HL-60/S4 treated with retinoic acid at 250 ng/mL for 4 days and 3 days (cell line): Measurements from ENCODE around the gene SPEM3.
"Not testable (repeated sequence)": the region's sequence is repeated elsewhere in the genome, so short reads cannot be mapped to it uniquely, and the experiment has no call there.

Source experiments
- in situ Hi-C: fragments of 300-500 bp; cut with MboI; formaldehyde crosslinking; loops from 2 replicates; pipeline ENCODE4 v1.7.0; 2022; ENCODE audit warnings: low sequenced_read_pairs

Gene SPEM3

DNA sequence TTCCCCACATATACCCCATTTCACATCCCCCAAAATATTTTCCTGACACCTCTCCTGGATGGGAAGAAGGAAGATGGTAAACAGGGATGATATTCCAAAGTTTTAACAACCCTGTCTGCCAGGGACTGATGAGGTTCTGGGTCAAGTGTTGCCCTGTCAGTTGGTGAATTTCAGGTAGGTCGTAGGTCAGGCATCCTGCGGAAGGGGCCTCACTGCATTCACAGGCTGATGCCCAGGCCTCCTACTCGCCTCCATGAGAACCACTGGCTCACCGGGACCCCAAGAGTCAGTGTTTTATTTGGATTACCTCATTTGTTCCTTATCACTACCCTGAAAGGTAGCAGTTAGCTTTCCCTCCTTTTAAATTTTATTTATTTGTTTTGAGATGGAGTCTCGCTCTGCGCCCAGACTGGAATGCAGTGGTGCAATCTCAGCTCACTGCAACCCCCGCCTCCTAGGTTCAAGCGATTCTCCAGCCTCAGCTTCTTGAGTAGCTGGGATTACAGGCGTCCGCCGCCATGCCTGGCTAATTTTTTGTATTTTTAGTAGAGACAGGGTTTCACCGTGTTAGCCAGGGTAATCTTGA, 40.2 kb downstream of the SPEM3 start:
- in situ Hi-C loops: no loop called here

DNA sequence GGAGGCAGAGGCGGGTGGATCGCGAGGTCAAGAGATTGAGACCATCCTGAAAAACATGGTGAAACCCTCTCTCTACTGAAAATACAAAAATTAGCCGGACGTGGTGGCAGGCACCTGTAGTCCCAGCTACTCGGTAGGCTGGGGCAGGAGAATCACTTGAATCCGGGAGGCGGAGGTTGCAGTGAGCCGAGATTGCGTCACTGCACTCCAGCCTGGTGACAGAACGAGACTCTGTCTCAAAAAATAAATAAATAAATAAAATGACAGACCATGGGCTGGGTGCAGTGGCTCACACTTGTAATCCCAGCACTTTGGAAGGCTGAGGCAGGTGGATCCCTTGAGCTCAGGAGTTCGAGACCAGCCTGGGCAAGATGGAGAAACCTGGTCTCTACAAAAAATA, 41.2 kb downstream of the SPEM3 start:
- in situ Hi-C loops: not testable (repeated sequence)

DNA sequence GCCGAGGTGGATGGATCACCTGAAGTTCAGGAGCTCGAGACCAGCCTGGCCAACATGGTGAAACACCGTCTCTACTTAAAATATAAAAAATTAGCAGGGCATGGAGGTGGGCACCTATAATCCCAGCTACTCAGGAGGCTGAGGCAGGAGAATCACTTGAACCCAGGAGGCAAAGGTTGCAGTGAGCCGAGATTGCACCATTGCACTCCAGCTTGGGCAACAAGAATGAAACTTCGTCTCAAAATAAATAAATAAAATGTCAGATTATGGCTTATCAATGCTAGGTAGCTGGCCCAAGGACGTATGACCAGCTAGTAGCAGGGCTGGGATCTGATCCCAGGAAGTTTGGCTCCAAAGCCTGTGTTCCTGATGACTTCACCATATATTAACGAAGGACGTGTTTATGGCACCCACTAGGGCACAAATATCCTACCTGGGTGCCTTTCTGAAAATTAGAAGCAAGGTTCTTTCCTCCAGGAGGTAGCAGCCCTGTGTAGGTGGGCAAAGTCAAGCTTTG, 41.9 kb downstream of the SPEM3 start:
- in situ Hi-C loops: not testable (repeated sequence)

DNA sequence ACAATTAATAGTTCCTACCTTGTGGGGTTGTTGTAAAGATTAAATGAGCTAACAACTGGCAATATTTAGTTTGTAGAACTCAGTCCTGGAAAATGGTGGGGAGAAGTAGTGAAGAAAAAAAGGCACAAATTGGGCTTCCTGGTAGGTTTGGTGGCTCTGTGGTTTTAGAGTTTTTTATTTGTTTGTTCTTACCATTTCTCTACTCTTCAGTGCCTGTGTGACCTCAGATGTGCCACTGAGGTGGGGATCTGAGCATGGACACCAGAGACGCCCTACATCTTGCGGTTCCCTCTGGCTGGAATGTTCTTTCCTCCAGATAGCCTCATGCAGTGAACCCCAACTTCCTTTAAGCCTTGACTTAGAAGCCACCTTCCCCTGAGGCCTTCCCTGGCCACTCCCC, 43.1 kb downstream of the SPEM3 start:
- in situ Hi-C loops: no loop called here

DNA sequence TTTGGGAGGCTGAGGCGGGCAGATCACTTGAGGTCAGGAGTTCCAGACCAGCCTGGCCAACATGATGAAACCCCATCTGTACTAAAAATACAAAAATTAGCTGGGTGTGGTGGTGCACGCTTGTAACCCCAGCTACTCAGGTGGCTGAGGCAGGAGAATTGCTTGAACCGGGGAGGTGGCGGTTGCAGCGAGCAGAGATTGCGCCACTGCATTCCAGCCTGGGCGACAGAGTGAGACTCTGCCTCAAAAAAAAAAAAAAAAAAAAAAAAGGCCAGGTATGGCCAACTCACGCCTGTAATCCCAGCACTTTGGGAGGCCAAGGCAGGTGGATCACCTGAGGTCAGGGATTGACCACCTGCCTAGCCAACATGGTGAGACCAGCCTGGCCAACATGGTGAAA, 46.1 kb downstream of the SPEM3 start:
- in situ Hi-C loops: not testable (repeated sequence)

DNA sequence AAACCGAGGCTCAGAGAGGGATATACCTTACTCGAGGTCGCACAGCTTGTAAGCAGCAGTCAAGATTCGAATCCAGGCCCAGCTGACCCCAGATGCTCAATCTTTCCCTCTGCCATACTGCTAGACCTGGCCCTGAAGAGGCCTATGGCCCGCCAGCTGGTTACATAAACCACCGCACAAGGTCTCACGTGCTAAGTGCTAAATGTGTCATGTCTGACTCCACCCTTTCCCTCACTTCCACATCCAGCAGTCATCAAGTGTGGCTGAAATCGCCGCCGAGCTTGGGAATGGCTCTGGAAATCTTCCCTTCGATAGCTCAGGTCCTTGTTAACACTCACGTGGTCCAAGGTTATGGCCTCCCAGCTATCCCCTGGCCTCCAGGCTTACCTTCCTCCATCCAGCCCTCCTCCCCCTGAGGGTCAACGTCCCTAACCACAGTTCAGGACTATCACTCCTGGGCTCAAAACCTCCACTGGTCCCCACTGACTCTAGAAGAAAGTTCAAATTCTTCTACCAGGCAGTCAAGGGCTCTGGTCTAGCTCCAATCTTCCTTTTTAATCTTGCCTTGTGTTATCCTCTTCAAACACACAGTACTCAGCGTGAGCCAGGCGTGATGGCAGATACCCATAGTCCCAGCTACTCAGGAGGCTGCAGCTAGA, 47.2 kb downstream of the SPEM3 start:
- in situ Hi-C loops: no loop called here

DNA sequence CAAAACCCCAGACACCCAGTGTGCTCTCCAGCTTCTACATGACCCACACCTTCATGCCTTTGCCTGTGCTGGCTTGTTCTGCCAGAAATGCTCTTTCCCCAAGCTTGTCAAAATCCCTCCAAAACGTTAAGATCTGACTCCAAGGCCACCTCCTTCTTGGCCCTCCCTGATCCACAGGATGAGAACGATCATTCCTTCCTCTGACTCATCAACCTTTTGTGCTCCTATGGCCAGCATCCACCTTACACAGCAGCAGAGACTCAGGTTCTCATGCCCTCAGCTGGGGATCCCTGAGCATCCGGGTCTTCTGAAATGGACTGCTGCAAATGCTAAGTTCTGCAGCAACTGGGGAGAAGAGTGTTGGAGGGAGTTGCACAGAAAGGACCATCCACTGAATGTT, 47.8 kb downstream of the SPEM3 start:
- in situ Hi-C loops: no loop called here

DNA sequence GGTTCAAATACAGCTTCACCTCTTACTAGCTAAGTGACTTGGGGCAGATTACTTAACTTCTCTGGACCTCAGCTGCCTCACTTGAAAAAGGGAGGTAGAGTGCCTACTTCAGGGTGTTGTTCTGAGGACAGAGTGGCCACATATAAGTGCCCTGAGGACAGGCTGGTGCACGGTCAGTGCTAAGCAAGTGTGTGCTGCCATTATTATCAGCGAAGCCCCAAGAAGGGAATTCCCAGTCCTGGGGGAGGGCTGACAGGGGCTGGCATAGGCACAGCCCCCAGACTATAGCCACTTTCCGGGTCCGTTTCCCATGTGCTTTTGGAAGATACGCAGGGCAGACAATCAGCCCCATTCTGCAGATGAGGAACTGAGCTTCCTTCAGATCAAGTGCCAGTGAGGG, 48.3 kb downstream of the SPEM3 start:
- in situ Hi-C loops: no loop called here

DNA sequence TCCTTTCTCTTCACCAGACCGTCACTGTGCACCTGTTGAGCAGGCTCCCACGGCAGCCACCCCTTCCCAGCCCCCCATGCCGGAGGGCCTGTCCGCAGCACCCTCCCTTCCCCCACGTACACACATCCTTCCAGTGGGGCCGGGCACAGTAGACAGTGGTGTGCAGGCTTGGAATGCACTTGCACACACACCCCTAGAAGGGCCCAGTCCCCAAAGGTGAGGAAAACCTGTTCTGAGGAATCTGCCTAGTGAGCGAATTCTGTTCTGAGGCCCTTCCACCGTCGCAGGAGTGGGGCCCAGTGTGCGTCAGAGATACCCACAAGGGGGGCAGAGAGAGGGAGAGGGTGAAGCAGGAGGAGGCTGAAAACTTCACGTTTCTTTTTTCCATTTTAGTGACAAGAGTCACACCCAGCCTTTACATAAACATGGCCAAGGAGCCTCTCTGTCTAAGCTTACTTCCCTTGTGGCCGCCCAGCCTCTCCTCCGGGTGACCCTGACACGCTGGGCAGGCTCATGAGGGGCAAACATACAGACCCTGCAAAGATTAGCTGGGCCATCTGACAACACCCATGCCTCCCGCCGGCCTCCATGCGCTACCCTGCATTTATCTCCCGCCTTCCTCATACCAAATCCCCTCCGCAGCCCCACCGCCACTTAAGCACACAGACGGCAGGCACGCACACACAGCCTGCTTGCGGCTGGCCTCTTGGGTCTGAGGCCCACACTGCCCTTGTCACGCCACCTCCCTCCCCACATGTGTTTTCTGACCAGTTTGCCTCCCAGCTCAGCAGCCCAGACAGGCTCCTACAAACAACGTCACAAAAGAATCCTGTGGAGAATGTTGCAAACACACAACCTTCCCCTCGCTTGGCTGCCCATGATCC, 49.0 kb downstream of the SPEM3 start:
- in situ Hi-C loops: no loop called here

DNA sequence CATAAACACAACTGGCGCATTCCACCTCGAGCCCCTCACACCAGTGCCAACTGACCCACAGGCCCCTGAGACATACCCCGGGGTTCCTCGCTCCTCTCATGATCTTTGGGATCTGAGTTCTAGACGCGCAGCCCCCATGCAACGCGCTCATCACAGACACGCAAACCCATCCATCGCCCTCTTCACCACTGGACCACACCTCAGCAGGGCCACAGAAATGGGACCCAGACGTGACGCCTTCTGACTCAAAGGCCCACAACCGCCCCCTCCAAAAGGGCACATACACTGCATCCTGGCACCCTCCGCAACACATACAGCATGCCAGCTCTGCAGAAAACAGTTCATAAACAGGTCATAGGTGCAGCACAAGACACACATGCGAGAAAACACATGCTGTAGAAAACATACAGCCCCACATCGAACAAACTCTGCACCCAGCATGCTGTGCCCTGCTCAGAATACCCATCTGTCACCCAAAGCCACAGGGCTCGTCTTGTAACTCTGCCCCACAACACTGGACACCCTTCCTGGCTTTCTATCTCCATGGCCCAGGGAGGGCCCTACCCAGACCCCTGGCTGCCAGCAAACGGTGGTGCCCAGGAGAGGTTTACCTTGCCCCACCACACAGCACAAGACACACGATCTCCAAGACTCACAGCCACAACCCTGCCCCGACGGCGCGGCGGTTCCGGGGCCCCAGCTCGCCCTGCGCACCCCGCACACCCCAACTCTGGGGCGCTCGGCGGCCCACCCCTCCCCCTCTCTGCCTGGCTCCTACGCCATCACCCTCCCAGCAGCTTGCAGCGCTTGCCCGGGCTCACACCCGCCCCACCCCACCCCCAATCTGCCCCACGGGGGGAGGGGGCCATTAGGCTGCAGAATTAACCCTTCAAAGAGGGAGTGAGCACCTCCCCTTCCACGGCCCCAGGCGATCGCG, 49.9 kb downstream of the SPEM3 start:
- in situ Hi-C loops: no loop called here

DNA sequence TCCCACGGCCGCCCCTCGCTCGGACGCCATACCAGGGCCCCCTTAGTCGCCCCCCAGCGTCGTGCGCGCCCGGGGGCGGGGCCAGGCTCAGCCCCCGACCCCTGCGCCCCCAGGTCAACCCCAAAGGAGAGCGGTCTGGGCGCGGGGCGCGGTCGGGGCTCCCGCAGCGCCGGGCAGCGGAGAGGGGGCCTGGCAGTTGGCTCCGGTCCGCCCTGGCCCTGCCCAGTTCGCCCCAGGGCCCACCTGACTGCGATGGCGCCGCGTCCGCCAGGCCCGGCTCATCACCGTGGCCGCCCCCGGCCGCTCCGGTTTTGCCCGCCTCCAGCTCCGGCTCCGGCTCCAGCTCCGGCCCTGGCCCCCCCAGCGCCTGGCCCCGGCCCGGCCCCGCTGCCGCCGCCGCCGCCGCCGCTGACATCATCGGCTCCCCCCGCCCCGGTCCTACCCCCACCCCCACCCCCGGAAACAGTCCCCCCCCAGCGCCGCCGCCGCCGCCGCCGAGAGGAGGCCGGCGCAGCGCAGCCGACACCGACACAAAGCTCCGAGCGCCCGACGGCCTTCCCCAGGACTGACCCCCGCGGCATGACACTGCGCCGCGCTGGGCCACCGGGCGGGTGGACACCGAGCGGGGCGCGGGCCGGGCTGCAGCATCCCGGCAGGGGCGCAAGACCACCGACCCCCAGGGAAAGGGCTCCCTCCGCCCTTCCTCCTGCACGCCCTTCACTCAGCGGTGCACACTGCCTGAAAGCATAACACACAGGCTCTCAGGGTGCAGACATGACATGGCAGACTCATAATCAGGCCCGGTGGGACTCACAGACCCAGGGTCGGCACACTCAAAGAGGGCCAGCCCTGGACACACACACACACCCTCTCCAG, 50.8 kb downstream of the SPEM3 start, which contains the start of gene ZBTB4:
Gene ZBTB4 (minus strand): TSS at position 419 of the 876 bp plus-strand sequence. CDS start 12,830 bp downstream, outside the sequence.
- in situ Hi-C loops: no loop called here

DNA sequence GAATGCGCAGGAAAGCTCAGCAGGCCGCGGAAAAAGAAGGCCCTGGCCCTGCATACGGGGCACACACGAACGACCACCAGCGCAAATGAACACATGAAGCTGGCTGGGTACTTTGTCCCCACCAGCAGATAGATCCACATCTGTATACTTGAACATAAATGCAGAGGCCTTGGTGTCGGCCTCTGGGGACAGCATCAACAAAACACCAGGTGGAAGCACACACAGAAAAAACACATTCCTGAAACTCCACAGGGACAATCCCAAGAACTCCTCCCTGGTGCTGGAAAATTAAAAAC, 51.4 kb downstream of the SPEM3 start:
- in situ Hi-C loops: no loop called here

DNA sequence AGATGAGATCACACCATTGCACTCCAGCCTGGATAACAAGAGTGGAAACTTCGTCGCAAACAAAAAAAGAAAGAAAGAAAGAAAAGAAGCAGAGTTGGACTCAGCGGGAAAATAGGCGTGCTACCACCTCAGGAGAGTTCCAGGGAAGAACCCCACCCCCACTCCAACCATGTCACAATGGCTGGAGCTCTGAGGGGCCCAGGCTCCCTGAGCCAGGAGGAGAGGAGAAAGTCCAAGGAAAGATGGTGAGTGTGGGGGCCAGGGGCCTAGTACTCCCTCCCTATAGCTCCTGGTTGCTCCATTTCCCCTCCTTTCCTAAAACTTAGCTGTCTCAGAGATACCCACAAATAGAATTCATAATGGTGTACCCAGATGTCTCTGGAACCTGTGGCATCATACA, 52.6 kb downstream of the SPEM3 start, which contains the start of gene SLC35G6:
Gene SLC35G6 (plus strand): TSS at position 172 of the 400 bp plus-strand sequence. CDS start 71 bp downstream, at position 243.
- in situ Hi-C loops: not testable (repeated sequence)

DNA sequence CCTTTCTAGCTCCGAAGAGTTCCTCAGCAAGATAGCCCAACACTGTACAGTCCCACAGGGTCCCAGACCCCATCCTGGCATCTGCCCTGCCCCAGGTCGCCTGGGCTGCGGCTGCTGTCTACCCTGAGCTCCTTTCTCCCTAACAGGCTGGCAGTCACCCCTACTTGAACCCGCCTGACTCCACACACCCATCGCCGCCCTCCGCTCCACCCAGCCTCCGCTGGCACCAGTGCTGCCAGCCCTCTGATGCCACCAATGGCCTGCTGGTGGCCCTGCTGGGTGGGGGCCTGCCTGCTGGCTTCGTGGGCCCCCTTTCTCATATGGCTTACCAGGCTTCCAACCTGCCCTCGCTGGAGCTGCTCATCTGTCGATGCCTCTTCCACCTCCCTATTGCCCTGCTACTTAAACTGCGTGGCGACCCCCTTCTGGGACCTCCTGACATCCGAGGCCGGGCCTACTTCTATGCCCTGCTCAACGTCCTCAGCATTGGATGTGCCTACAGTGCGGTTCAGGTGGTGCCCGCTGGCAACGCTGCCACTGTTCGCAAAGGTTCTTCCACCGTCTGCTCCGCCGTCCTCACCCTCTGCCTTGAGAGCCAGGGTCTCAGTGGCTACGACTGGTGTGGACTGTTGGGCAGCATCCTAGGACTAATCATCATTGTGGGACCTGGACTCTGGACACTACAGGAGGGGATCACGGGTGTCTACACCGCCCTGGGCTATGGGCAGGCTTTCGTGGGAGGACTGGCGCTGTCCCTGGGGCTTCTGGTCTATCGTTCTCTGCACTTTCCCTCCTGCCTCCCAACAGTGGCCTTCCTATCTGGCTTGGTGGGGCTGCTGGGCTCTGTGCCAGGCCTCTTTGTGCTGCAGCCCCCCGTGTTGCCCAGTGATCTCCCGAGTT, 53.4 kb downstream of the SPEM3 start:
- in situ Hi-C loops: not testable (repeated sequence)
